Right ventricle myocardium inferior (tissue), 1 donor: Measurements from ENCODE around the gene CLCN5. TPM values are rescaled to one million over a fixed set of nuclear protein-coding genes. Genes with fewer than 3 reads are reported as not detected.

Source experiments
- ATAC-seq: fragments of 200-7000 bp; cut with Tn5 transposase; one replicate; pipeline ENCODE4 v1.9.1; 2020; ENCODE audit warnings: mild to moderate bottlenecking, moderate library complexity
- DNase-seq: peaks from one replicate; pipeline ENCODE4 v3.0.0; 2021; ENCODE audit errors: missing footprints
- intact Hi-C: fragments of 100-400 bp; cut with DNase I; formaldehyde crosslinking; loops from one replicate; pipeline ENCODE4 v1.11.0; 2022
- total RNA-seq: library from RNA; stranded (reverse); fragmentation: NEBNext Ultra II Directional; extraction: Animal tissue kit (Norgen Biotek cat#: 25700); gene quantifications from one replicate; pipeline ENCODE4 v1.2.1, GENCODE V29; 2021
- donor health status: DM: no; HTN: yes; CAD: no; lungs with severe emphysema.

CLCN5 gene
- total RNA-seq, 1 donor from 2014 or later = 2.7 TPM

GRCh38 chrX:50067435-50068284 is 145.3 kb downstream of the CLCN5 start:
- no peak for ATAC-seq
- DNase-seq = no peak
- intact Hi-C loops = no loop called here

- ATAC-seq (no peak), DNase-seq (no peak)
- intact Hi-C loops = no loop called here
Measured at GRCh38 chrX:50068285-50068563, 145.8 kb downstream of the CLCN5 start.

GRCh38 chrX:50068893-50069292 is 146.5 kb downstream of the CLCN5 start:
- ATAC-seq = no peak
- DNase-seq = no peak
- intact Hi-C loops = no loop called here

- ATAC-seq = no peak
- DNase-seq = no peak
- intact Hi-C loops = no loop called here
Measured at GRCh38 chrX:50071494-50071893, 149.1 kb downstream of the CLCN5 start.

GRCh38 chrX:50072110-50072509 is 149.7 kb downstream of the CLCN5 start:
- ATAC-seq (no peak), DNase-seq (no peak)
- intact Hi-C loops = no loop called here

GRCh38 chrX:50073601-50074000 is 151.2 kb downstream of the CLCN5 start:
- DNase-seq (no peak), ATAC-seq (no peak)
- intact Hi-C loops = no loop called here

- intact Hi-C loops = no loop called here
- ATAC-seq (no peak), DNase-seq (no peak)
Measured at GRCh38 chrX:50075630-50076339, 153.4 kb downstream of the CLCN5 start.

GRCh38 chrX:50081282-50081889 is 159.0 kb downstream of the CLCN5 start:
- ATAC-seq (no peak), DNase-seq (no peak)
- intact Hi-C loops = no loop called here

- intact Hi-C loops = loop anchor here (2.0 kb wide), 1 partner anchor 168 kb away; no protein-coding TSS in a partner anchor
- ATAC-seq (no peak), DNase-seq (no peak)
Measured at GRCh38 chrX:50082741-50083140, 160.3 kb downstream of the CLCN5 start.

- no peak for DNase-seq
- intact Hi-C loops = no loop called here
- no peak for ATAC-seq
Measured at GRCh38 chrX:50088645-50089044, 166.2 kb downstream of the CLCN5 start.

GRCh38 chrX:50093625-50094024 is 171.2 kb downstream of the CLCN5 start:
- DNase-seq (no peak), ATAC-seq (no peak)
- intact Hi-C loops = loop anchor here (10.0 kb wide), 1 partner anchor 491 kb away; no protein-coding TSS in a partner anchor

GRCh38 chrX:50097071-50097470 is 174.7 kb downstream of the CLCN5 start:
- ATAC-seq (no peak), DNase-seq (no peak)
- intact Hi-C loops = loop anchor here (10.0 kb wide), 1 partner anchor 488 kb away; no protein-coding TSS in a partner anchor

- intact Hi-C loops = loop anchor here (10.0 kb wide), 1 partner anchor 487 kb away; no protein-coding TSS in a partner anchor
Measured at GRCh38 chrX:50098241-50098640, 175.8 kb downstream of the CLCN5 start.

GRCh38 chrX:50098749-50099148 is 176.4 kb downstream of the CLCN5 start:
- DNase-seq (no peak), ATAC-seq (no peak)
- intact Hi-C loops = loop anchor here (10.0 kb wide), 1 partner anchor 486 kb away; no protein-coding TSS in a partner anchor

More at GRCh38 chrX:50098241-50098640, 175.8 kb downstream of the CLCN5 start:
- ATAC-seq (no peak), DNase-seq (no peak)

GRCh38 chrX:50099331-50099730 is 176.9 kb downstream of the CLCN5 start:
- intact Hi-C loops = loop anchor here (10.0 kb wide), 1 partner anchor 485 kb away; no protein-coding TSS in a partner anchor
- no peak for DNase-seq
- no peak for ATAC-seq

GRCh38 chrX:50100188-50100587 is 177.8 kb downstream of the CLCN5 start:
- no peak for ATAC-seq
- intact Hi-C loops = loop anchor here (5.0 kb wide), 1 partner anchor 102 kb away; the partner anchor contains the start of genes AKAP4 and CCNB3
- no peak for DNase-seq

GRCh38 chrX:50103176-50103575 is 180.8 kb downstream of the CLCN5 start:
- intact Hi-C loops = loop anchor here (5.0 kb wide), 1 partner anchor 99 kb away; the partner anchor contains the start of genes AKAP4 and CCNB3
- ATAC-seq (no peak), DNase-seq (no peak)

- DNase-seq = no peak
- intact Hi-C loops = loop anchor here (5.0 kb wide), 1 partner anchor 98 kb away; the partner anchor contains the start of genes AKAP4 and CCNB3
- no peak for ATAC-seq
Measured at GRCh38 chrX:50103866-50104566, 181.6 kb downstream of the CLCN5 start.
